GM06990 (cell line): Measurements from ENCODE around the gene DDX24.

Experiments
- DNase-seq: peaks from one replicate; pipeline ENCODE4 v3.0.0-alpha.2; 2011; ENCODE audit not compliant: insufficient read length; ENCODE audit errors: extremely low read depth
- H3K27me3 ChIP-seq: replicated peaks from 2 replicates; pipeline ENCODE4 v1.6.0; 2011; ENCODE audit warnings: low read length; ENCODE audit not compliant: control insufficient read depth, insufficient read depth
- H3K36me3 ChIP-seq: 2 replicates; pipeline ENCODE4 v1.5.1; 2011; ENCODE audit warnings: low read length; ENCODE audit not compliant: control insufficient read depth, insufficient read depth
- H3K4me3 ChIP-seq: replicated peaks from 2 replicates; pipeline ENCODE4 v1.5.1; 2011; ENCODE audit warnings: low read depth, mild to moderate bottlenecking, control low read depth, low read length
- TF ChIP-seq, protein P1 (sequence below): IDR thresholded peaks from 2 replicates; pipeline ENCODE4 v1.5.1; 2011; ENCODE audit warnings: low read length, control low read depth, mild to moderate bottlenecking, inconsistent platforms; ENCODE audit not compliant: insufficient read depth, poor library complexity, severe bottlenecking

Gene DDX24

DNA sequence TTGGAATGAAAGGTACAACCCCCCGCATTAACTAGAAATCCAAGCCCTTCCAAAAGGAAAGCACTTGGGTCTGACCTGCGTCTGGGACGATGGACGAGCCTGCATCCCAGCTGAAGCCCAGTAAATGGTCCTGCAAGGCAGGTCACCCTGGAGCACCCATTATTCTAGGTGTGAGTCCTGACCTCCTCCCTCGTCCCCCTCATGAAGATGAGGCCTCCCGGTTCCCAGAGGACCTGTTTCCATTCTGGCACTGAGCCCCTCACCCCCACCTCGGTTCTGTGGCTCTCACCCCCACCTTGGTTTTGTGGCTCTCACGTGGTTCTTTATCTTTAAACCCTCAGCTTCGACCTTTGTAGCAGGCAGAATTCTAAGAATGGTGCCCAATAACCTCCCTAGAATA, 36.9 kb upstream of the DDX24 start:
- Histone ChIP-seq H3K27me3 (peaks cover 2% of the 10 kb centered on the region), H3K36me3 (no peaks in the 10 kb centered on the region), H3K4me3 (no peak overlapping the region)
- TF ChIP-seq, protein P1, sequence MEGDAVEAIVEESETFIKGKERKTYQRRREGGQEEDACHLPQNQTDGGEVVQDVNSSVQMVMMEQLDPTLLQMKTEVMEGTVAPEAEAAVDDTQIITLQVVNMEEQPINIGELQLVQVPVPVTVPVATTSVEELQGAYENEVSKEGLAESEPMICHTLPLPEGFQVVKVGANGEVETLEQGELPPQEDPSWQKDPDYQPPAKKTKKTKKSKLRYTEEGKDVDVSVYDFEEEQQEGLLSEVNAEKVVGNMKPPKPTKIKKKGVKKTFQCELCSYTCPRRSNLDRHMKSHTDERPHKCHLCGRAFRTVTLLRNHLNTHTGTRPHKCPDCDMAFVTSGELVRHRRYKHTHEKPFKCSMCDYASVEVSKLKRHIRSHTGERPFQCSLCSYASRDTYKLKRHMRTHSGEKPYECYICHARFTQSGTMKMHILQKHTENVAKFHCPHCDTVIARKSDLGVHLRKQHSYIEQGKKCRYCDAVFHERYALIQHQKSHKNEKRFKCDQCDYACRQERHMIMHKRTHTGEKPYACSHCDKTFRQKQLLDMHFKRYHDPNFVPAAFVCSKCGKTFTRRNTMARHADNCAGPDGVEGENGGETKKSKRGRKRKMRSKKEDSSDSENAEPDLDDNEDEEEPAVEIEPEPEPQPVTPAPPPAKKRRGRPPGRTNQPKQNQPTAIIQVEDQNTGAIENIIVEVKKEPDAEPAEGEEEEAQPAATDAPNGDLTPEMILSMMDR, result no peak
- no peak for DNase-seq

DNA sequence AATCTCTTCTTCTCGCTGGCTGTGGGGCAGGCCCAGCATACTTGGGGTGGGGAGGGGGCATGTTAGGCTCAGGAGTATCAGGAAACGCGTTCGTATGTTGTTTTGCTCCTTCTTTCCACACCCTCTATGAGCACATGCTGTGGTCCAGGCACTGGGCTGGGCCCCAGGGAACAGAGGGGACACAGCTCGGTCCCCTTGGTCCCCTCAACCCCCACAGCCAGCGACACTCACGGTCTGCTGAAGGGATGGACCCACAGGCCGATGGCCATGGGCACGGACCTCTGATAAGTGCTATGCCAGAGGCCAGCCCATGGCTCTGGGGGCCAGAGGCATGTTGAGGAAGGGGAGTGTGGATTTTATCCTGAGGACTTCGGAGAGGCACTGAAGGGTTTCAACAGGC, 35.7 kb upstream of the DDX24 start:
- Histone ChIP-seq H3K36me3 (no peaks in the 10 kb centered on the region), H3K4me3 (no peak overlapping the region), H3K27me3 (peaks cover 2% of the 10 kb centered on the region)
- TF ChIP-seq, protein P1, result no peak
- no peak for DNase-seq

- no peak for DNase-seq
- Histone ChIP-seq H3K4me3 (no peak overlapping the region), H3K27me3 (peaks cover 2% of the 10 kb centered on the region), H3K36me3 (no peaks in the 10 kb centered on the region)
- TF ChIP-seq, protein P1, result no peak
These were observed 34.6 kb upstream of the DDX24 start for GRCh38 chr14:94115631-94116030.

- TF ChIP-seq, protein P1, result no peak
- DNase-seq, result no peak
These were observed 34.1 kb upstream of the DDX24 start for GRCh38 chr14:94115058-94115591.

DNA sequence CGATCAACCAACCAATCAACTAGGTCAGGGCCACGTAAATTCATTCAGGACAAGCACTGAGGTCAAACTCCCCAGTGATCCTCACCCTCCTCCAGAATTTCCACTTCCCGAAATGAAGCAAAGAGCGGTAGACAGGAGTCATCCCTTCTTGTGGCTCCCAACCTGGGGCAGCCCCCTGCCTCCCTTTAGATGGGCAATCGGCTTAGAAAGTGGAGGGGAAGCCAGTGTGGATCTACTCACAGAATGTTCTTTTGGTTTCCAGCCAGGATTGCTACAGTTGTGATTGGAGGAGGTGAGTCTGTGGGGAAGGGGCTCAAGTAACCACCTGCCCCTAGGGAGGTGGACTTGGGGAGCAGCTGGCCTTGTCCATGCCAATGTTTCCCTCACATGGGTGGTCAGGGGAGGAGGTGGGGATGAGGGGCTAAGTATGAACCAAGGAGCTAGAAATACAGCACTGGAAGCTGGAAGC, 33.6 kb upstream of the DDX24 start:
- TF ChIP-seq, protein P1, result no peak
- no peak for DNase-seq
- H3K36me3 ChIP-seq, result no peaks in the 10 kb centered on the region
- H3K4me3 ChIP-seq, result no peak overlapping the region
- peaks cover 2% of the 10 kb centered on the region for H3K27me3 ChIP-seq

More at GRCh38 chr14:94115058-94115591, 34.1 kb upstream of the DDX24 start:
- H3K4me3 ChIP-seq, result no peak overlapping the region
- H3K36me3 ChIP-seq, result no peaks in the 10 kb centered on the region
- peaks cover 2% of the 10 kb centered on the region for H3K27me3 ChIP-seq
